Measurements from ENCODE around the gene PLBD2. TPM values are rescaled to one million over a fixed set of nuclear protein-coding genes. Genes with fewer than 3 reads are reported as not detected.

Gene PLBD2
- total RNA-seq, 1 experiment from 2014 or later: 36.8 TPM

GRCh38 chr12:113330505-113330904 lies 27.9 kb upstream of the PLBD2 start:
- intact Hi-C loops (cut with micrococcal nuclease; ENCODE audit: unreplicated experiment): no loop called here
- H3K36me3 ChIP-seq (ENCODE audit: insufficient read depth, low read length, poor library complexity, severe bottlenecking): no peaks in the 10 kb centered on the region
- CTCF ChIA-PET: no interaction called here
- H3K9me3 ChIP-seq (ENCODE audit: low read depth, low read length, poor library complexity, severe bottlenecking): no peaks in the 10 kb centered on the region
- DNase-seq (ENCODE audit: low spot score): no peak
- no peaks in the 10 kb centered on the region for H3K27me3 ChIP-seq (replicated peaks; ENCODE audit: insufficient read depth, low read depth, low read length, poor library complexity)
- H3K27ac ChIP-seq (ENCODE audit: low read depth, low read length, poor library complexity, severe bottlenecking): no peak overlapping the region
- POLR2A ChIA-PET (ENCODE audit: low non-redundant PET): no interaction called here
- H3K4me1 ChIP-seq (ENCODE audit: insufficient read depth, low read length, poor library complexity, severe bottlenecking): peaks cover 7% of the 10 kb centered on the region
- TF ChIP-seq EZH2 (IDR thresholded peaks at IDR 0.05; ENCODE audit: borderline replicate concordance, low read depth, low read length, poor library complexity, severe bottlenecking) (no peak), CTCF (conservative IDR thresholded peaks at IDR 0.05; ENCODE audit: low read depth, low read length) (no peak)
- no peak overlapping the region for H3K4me3 ChIP-seq (ENCODE audit: low read depth, low read length, poor library complexity, severe bottlenecking)
- no TSS peak for BruUV-seq (replicated peaks)

GRCh38 chr12:113332688-113333417 lies 25.5 kb upstream of the PLBD2 start:
- no TSS peak for BruUV-seq (replicated peaks)
- ChIA-PET POLR2A (ENCODE audit: low non-redundant PET) (no interaction called here), CTCF (no interaction called here)
- no peak for DNase-seq (ENCODE audit: low spot score)
- H3K27me3 ChIP-seq (replicated peaks; ENCODE audit: insufficient read depth, low read depth, low read length, poor library complexity): no peaks in the 10 kb centered on the region
- H3K36me3 ChIP-seq (ENCODE audit: insufficient read depth, low read length, poor library complexity, severe bottlenecking): no peaks in the 10 kb centered on the region
- no peaks in the 10 kb centered on the region for H3K9me3 ChIP-seq (ENCODE audit: low read depth, low read length, poor library complexity, severe bottlenecking)
- H3K27ac ChIP-seq (ENCODE audit: low read depth, low read length, poor library complexity, severe bottlenecking): no peak overlapping the region
- no peak for TF ChIP-seq CTCF (conservative IDR thresholded peaks at IDR 0.05; ENCODE audit: low read depth, low read length)
- TF ChIP-seq EZH2 (IDR thresholded peaks at IDR 0.05; ENCODE audit: borderline replicate concordance, low read depth, low read length, poor library complexity, severe bottlenecking): no peak
- peaks cover 7% of the 10 kb centered on the region for H3K4me1 ChIP-seq (ENCODE audit: insufficient read depth, low read length, poor library complexity, severe bottlenecking)
- no peak overlapping the region for H3K4me3 ChIP-seq (ENCODE audit: low read depth, low read length, poor library complexity, severe bottlenecking)
- intact Hi-C loops (cut with micrococcal nuclease; ENCODE audit: unreplicated experiment): no loop called here

GRCh38 chr12:113333418-113333750 lies 25.0 kb upstream of the PLBD2 start:
- Histone ChIP-seq H3K36me3 (ENCODE audit: insufficient read depth, low read length, poor library complexity, severe bottlenecking) (no peaks in the 10 kb centered on the region), H3K27me3 (replicated peaks; ENCODE audit: insufficient read depth, low read depth, low read length, poor library complexity) (no peaks in the 10 kb centered on the region), H3K27ac (ENCODE audit: low read depth, low read length, poor library complexity, severe bottlenecking) (no peak overlapping the region), H3K4me1 (ENCODE audit: insufficient read depth, low read length, poor library complexity, severe bottlenecking) (peaks cover 7% of the 10 kb centered on the region), H3K9me3 (ENCODE audit: low read depth, low read length, poor library complexity, severe bottlenecking) (no peaks in the 10 kb centered on the region), H3K4me3 (ENCODE audit: low read depth, low read length, poor library complexity, severe bottlenecking) (no peak overlapping the region)
- POLR2A ChIA-PET (ENCODE audit: low non-redundant PET): no interaction called here
- CTCF ChIA-PET: no interaction called here
- DNase-seq (ENCODE audit: low spot score): no peak
- intact Hi-C loops (cut with micrococcal nuclease; ENCODE audit: unreplicated experiment): no loop called here
- BruUV-seq (replicated peaks): no TSS peak
- no peak for TF ChIP-seq EZH2 (IDR thresholded peaks at IDR 0.05; ENCODE audit: borderline replicate concordance, low read depth, low read length, poor library complexity, severe bottlenecking)
- TF ChIP-seq CTCF (conservative IDR thresholded peaks at IDR 0.05; ENCODE audit: low read depth, low read length): no peak

Measured in A673 (cell line).